Measurements from ENCODE around the gene SUPT4H1. TPM values are rescaled to one million over a fixed set of nuclear protein-coding genes. Genes with fewer than 3 reads are reported as not detected.

SUPT4H1 gene
- total RNA-seq, 3 donors from 2014 or later (not counting 1 experiment from before 2014, with no cell fraction given), result 55.9 to 68.3 (median 68.1) TPM

GRCh38 chr17:58318627-58319172 is 33.3 kb downstream of the SUPT4H1 start:
- Histone ChIP-seq H3K4me3 (ENCODE audit: low read length) (no peak overlapping the region), H3K4me1 (ENCODE audit: control insufficient read depth, insufficient read depth, low read length) (peaks cover 45% of the 10 kb centered on the region), H3K9me3 (ENCODE audit: control insufficient read depth, insufficient read depth, low read length) (no peaks in the 10 kb centered on the region), H3K27ac (ENCODE audit: low read length) (peak overlapping the region; percentile 71), H3K27me3 (ENCODE audit: control insufficient read depth, insufficient read depth, low read length) (no peaks in the 10 kb centered on the region), H3K36me3 (ENCODE audit: control insufficient read depth, insufficient read depth, low read length) (peaks cover 80% of the 10 kb centered on the region)
- Mint-ChIP-seq H3K36me3 (peaks cover 7% of the 10 kb centered on the region), H3K4me3 (no peak overlapping the region), H3K4me1 (peaks cover 23 to 41% of the 10 kb centered on the region in 2 donors), H3K27me3 (ENCODE audit: low read depth in 2 of 2) (no peaks in the 10 kb centered on the region), H3K9me3 (no peaks in the 10 kb centered on the region), H3K27ac (peak overlapping the region; percentile 90 to 92)
- intact Hi-C loops (cut with micrococcal nuclease), result loop anchor here (5.0 kb wide), 1 partner anchor 169 kb away; the partner anchor contains the start of gene HSF5
- no peak for ATAC-seq
- TF ChIP-seq CTCF (IDR thresholded peaks at IDR 0.05), result no peak
- WGBS (ENCODE audit: insufficient coverage), result 96% methylated on average over 7 of the region's 7 CpGs
- DNase-seq, result no peak

GRCh38 chr17:58318065-58318481 is 33.9 kb downstream of the SUPT4H1 start:
- no peak for TF ChIP-seq CTCF (IDR thresholded peaks at IDR 0.05)
- no peaks in the 10 kb centered on the region for H3K27me3 Mint-ChIP-seq (ENCODE audit: low read depth in 2 of 2)
- H3K27ac ChIP-seq (ENCODE audit: low read length), result peak overlapping the region; percentile 71
- no peaks in the 10 kb centered on the region for H3K9me3 ChIP-seq (ENCODE audit: control insufficient read depth, insufficient read depth, low read length)
- H3K4me3 ChIP-seq (ENCODE audit: low read length), result no peak overlapping the region
- peak overlapping the region; percentile 90 to 92 for H3K27ac Mint-ChIP-seq
- ATAC-seq, result no peak
- H3K36me3 ChIP-seq (ENCODE audit: control insufficient read depth, insufficient read depth, low read length), result peaks cover 77% of the 10 kb centered on the region
- peaks cover 39% of the 10 kb centered on the region for H3K4me1 ChIP-seq (ENCODE audit: control insufficient read depth, insufficient read depth, low read length)
- WGBS (ENCODE audit: insufficient coverage), result 94% methylated on average over 9 of the region's 9 CpGs
- peaks cover 23 to 41% of the 10 kb centered on the region in 2 donors for H3K4me1 Mint-ChIP-seq
- no peak for DNase-seq
- intact Hi-C loops (cut with micrococcal nuclease), result loop anchor here (5.0 kb wide), 1 partner anchor 169 kb away; the partner anchor contains the start of gene HSF5
- peaks cover 7% of the 10 kb centered on the region for H3K36me3 Mint-ChIP-seq
- no peaks in the 10 kb centered on the region for H3K27me3 ChIP-seq (ENCODE audit: control insufficient read depth, insufficient read depth, low read length)
- no peak overlapping the region for H3K4me3 Mint-ChIP-seq
- H3K9me3 Mint-ChIP-seq, result no peaks in the 10 kb centered on the region

- H3K36me3 Mint-ChIP-seq, result peaks cover 7% of the 10 kb centered on the region
- Histone ChIP-seq H3K27me3 (ENCODE audit: control insufficient read depth, insufficient read depth, low read length) (no peaks in the 10 kb centered on the region), H3K4me3 (ENCODE audit: low read length) (no peak overlapping the region), H3K36me3 (ENCODE audit: control insufficient read depth, insufficient read depth, low read length) (peaks cover 73% of the 10 kb centered on the region), H3K9me3 (ENCODE audit: control insufficient read depth, insufficient read depth, low read length) (no peaks in the 10 kb centered on the region), H3K27ac (ENCODE audit: low read length) (peak overlapping the region; percentile 71), H3K4me1 (ENCODE audit: control insufficient read depth, insufficient read depth, low read length) (peaks cover 34% of the 10 kb centered on the region)
- peak overlapping the region; percentile 47 for H3K4me3 Mint-ChIP-seq
- 4% methylated on average over 5 of the region's 5 CpGs for WGBS (ENCODE audit: insufficient coverage)
- peak overlapping the region; percentile 90 to 92 for H3K27ac Mint-ChIP-seq
- no peaks in the 10 kb centered on the region for H3K27me3 Mint-ChIP-seq (ENCODE audit: low read depth in 2 of 2)
- DNase-seq (peak; percentile 64 to 90), ATAC-seq (peak; percentile 94 to 97 (median 95))
- intact Hi-C loops (cut with micrococcal nuclease), result loop anchor here (1.0 to 5.0 kb wide), 6 partner anchors 12 to 170 kb away; partner anchors contain the start of genes HSF5, RNF43 and SUPT4H1
- H3K9me3 Mint-ChIP-seq, result no peaks in the 10 kb centered on the region
- H3K4me1 Mint-ChIP-seq, result peaks cover 23 to 39% of the 10 kb centered on the region in 2 donors
- peak; percentile 83 for TF ChIP-seq CTCF (IDR thresholded peaks at IDR 0.05)
Observed at GRCh38 chr17:58317421-58318064, 34.5 kb downstream of the SUPT4H1 start.
